Measurements from ENCODE around the gene CDK18.

DNA sequence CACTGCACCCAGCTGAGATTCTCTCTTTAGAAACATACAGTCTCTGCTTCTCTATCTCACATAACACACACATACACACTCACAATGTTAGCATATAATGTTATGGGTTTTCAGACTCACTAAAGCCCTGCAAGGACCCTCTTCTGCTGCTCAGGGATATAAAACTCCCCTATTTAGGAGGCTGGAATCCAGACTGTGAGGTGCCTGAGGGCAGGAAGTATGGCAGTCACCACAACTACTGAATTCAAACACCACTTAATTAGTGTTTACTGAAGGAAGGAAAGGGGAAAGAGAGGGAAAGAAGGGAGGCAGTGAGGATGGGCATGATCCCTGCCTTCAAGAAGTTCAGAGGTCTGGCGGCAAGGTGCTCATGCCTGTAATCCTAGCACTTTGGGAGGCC is 7.8 kb upstream of the CDK18 start:
- TF ChIP-seq YY1 (IDR thresholded peaks at IDR 0.05; ENCODE audit: insufficient read depth, insufficient read length) = no peak
- TF ChIP-seq ZNF274 (IDR thresholded peaks at IDR 0.05; ENCODE audit: low read depth, low read length) = no peak
- TF ChIP-seq SUZ12 (IDR thresholded peaks at IDR 0.05; ENCODE audit: extremely low read depth, insufficient read depth, insufficient read length) = no peak

All from NT2/D1 (cell line).